HG03565 (cell line): ENCODE results near the gene TYK2.
"Not testable (repeated sequence)": the region's sequence is repeated elsewhere in the genome, so short reads cannot be mapped to it uniquely, and the experiment has no call there.

Experiments used
- ATAC-seq: cut with Tn5 transposase; IDR thresholded peaks from one replicate; pipeline ENCODE4 v1.9.1; 2021; ENCODE audit warnings: mild to moderate bottlenecking, moderate library complexity; ENCODE audit not compliant: unreplicated experiment

The TYK2 gene

DNA sequence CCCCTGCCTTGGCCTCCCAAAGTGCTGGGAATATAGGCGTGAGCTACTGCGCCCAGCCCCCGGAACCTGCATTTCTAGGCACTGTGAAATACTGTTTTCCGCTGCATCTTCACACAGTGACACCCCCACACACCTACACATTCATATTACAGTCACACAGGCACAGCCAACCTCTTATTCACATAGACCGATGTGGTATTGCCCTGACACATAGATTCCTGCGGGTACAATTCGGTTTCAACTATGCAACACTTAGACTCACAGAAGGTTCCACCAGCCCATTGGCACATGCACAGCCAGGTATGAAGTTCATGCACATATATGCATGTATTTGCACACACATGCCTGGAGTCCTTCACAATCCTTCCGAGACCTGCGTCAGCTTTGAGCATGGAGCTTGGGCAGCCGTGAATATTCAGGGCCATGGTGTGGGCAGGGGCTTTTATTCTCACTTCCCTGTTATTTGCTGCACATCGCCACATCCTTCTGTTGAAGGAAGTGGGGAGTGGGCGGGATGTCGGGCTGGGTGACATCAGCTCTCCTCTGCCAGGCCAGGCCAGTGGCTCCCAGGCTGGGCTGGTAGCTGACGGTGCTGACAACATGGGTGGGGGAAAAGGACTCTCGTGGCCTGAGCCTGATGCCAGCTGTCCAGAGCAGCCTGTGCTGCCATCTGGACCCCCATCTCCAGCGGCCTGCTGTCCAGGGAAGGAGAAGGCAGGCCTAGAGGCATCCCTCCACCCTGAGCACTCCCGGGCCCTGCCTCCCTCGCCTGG is 28.3 kb upstream of the TYK2 start:
- no peak for ATAC-seq

DNA sequence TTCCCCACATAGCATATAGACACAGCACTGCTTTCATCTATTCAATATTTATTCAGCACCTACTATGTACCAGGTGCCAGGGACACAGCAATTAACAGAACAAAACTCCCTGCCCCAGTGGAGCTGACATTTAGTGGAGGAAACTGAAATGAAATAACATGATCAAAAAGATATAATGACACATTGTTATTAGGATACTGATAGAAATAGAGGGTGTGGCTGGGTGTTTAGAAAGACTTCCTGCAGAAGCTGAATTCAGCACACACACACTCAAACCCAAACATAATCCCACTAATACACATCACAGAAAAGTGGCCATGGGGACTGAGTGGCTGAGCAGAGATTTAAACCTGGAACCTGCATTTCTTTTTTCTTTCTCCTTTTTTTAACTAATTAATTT is 26.7 kb upstream of the TYK2 start:
- no peak for ATAC-seq

DNA sequence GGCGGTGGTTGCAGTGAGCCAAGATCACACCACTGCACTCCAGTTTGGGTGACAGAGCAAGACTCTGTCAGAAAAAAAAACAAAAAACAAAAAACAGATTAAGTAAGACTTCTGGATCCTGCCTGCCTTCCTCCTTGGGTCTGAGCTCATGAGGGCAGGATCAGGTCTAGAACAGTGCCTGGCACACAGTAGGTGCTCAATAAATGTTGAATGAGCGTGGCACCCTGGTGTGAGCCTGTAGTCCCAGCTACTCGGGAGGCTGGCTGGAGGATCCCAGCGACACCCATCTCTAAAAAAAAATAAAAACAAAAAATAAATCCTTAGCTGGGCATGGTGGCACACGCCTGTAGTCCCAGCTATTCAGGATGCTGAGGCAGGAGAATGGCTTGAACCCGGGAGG is 25.8 kb upstream of the TYK2 start:
- no peak for ATAC-seq

DNA sequence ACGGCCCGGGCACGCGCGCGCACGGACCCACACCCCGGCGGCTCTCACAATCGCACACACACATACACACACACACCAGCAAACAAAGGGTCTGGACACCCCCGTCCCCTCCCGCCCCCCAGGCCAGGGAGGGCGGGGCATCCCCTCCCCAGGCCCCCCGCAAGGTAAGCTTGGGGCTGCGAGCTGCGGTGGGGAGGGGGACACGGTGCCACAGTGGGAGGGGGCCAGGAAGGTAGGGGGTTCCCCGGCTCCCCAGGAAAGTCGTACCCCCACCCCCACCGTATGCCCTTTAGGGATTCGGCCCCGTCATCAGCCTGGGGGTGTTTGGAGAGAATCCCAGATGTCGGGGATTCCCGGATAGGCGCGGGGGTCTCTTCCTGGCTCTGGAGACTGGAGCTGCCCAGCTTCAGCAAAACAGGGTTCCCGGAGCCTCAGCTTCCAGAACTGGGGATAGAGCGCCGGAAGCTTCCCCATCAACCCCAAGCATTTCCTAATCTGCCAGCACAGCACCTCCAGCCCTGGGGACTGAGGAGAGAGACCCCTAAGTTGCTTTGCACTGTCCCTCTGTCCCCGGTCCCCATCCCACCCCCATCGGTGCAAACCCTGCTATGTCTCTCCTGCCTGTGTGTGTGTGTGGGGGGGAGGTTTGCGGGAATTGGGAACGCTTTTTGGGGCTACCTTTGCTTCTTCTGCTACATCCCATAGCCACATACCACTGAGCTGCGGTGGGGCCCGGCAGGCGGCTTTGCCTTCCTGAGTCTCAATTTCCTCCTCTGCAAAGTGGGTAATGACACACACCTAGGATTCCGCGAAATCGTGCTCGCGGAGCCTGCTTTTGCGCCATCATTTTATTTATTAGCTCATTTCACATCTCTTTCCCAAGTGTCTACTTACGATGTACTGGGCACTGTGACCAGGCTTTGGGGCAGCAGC is 24.8 kb upstream of the TYK2 start:
- no peak for ATAC-seq

DNA sequence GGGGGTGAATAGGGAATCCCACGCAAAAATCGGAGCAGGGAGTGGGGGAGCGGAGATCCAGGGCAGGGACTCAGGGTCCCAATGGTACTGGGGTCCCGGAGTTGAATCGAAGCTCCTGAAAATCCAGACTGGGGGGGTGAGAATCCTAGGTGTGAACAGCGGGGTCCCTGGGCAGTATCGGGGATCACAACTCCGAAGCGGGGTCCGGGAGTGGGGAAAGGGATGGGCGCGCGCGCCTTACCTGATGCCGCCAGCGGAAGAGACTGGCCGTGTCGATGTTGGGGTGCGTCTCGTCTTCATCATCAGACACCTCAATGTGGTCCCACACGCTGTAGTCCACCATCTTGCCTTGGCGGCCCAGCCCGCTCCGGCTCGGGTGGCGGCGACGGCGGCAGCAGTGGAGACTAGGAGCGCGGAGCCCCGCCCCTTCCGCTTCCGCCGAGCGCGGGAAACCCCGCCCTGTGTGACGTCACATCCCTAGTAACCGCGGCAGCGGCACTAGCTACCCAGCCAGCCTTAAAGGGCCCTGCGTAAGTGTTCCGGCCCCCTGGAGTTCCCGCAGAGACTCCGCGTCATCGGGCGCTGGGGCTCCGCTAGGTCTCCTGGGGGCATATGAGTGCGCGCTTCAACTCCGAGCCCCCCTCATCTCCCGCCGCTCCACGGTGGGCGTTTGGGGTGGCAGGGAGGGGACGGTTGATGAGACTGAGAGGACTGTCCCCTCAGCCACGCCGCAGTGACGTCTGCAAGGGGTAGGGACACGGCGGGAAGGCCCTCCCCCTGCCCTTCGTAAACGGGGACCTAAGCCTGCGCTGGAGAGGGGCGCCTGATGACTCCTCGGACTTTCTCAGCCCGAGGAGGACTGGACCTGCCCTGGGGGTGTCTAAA is 23.0 kb upstream of the TYK2 start, which contains the start of gene CDC37:
Gene CDC37 (minus strand): TSS at position 406 of the 885 bp plus-strand sequence. CDS start 63 bp downstream, at position 343.
- peak; percentile 82 for ATAC-seq

DNA sequence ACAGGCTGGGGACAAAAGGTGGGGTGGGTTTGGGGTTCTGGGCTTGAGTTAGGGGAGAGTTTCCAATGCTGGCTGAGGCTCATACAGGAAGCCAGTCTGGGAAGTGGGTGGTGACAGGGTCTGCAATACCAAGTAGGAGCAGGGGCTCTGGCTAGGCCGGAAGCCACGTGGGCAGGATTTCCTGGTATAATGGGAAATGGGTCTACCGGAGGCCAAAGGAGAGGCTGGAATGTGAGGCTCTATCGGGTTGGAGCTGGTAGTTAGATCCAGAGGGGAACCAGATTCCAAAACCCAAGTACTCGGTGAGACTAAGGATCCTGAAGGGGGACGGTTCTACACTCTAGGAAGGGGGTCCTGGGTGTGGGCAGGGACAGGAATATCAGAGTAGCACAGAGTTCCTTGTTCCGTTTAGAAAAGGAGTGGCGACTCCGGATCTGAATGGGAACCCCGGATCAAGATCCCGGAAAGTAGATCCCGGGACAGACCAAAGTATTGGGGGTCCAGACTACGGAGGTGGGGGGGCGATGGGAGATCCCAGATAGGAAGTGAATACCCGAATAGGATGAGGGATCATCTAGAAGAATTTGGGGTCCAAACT is 22.2 kb upstream of the TYK2 start:
- no peak for ATAC-seq

DNA sequence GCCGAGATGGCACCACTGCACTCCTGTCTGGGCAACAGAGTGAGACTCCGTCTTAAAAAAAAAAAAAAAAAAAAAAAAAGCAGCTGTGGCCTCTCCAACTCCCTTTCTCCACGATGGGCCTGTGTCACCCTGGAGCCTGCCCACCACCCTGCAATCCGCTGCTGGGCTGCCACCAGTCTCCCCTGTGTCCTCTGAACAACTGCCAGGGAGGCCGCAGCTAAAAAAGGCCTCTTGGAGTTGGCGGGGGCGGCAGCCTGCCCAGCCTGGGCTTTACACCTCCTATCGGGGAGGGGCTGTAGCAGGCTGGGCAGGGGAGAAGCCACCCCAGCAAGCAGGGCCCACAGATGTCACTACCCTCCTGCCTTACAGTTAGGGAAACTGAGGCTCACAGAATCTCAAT is 19.5 kb upstream of the TYK2 start:
- no peak for ATAC-seq

DNA sequence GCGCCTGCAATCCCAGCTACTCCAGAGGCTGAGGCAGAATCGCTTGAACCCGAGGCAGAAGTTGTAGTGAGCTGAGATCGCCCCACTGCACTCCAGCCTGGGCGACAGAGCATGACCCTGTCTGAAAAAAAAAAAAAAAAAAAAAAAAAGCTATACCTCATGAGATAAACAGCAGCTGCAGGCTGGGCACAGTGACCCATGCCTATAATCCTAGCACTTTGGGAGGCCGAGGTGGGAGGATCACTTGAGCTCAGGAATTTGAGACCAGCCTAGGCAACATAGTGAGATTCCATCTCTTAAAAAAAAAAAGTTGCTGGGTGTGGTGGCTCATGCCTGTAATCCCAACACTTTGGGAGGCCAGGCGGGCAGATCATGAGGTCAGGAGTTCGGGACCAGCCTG is 19.0 kb upstream of the TYK2 start:
- ATAC-seq = not testable (repeated sequence)

DNA sequence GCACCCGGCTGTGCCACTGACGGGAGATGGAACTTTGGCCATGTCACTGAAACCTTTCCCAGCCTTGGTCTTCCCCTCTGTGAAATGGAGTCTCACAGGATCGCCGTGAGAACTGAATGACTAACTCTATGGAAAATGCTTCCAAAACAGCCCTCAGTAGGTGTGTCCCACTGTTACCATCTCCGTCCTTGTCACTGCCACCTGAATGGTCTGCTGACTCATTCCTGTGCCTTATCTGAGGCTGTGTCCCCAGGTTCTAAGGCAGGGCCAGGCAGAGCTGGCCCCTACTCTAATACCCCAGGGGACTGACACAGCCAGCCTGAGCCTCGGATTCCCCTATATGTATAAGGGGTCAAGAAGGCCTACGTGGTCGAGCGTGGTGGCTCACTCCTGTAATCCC is 18.4 kb upstream of the TYK2 start:
- ATAC-seq = no peak

DNA sequence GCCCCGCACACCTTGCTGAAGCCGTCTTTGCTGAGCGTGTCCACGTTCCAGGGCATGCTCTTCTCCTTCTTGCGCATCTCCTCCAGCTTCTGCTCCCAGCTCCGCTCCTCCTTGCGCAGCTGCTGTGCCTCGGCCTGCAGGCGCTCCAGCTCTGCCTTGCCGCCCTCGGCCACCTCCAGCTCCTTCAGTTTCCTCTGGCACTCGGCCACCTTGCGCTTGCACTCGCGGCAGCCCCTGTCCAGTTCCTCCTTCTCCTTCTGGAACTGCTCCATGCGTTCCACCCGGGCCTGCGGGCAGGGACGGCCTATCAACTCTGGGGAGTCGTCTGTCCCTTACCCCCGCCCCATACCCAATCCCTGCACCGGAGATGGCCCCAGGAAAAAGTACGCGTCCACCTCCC is 15.5 kb upstream of the TYK2 start:
- ATAC-seq = no peak

DNA sequence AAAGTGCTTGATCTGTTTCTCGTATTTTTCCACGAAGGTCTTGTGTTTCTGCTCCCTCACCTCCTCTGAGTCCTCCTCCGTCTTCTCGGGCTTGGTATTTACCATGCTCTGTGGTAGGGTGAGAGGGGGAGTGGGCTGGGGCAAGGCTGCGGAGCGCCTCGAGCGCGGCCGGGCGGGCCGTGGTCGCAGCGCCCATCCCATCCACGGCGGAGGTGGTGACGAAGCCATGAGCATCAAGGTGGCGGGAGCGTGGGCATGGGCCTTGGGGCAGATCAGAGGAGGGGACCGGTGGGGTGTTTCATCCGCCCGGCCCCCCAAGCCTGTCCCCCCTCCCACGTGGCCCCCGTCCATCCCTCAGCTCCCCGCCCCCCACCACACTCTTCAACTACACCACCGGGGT is 15.1 kb upstream of the TYK2 start:
- ATAC-seq = no peak

DNA sequence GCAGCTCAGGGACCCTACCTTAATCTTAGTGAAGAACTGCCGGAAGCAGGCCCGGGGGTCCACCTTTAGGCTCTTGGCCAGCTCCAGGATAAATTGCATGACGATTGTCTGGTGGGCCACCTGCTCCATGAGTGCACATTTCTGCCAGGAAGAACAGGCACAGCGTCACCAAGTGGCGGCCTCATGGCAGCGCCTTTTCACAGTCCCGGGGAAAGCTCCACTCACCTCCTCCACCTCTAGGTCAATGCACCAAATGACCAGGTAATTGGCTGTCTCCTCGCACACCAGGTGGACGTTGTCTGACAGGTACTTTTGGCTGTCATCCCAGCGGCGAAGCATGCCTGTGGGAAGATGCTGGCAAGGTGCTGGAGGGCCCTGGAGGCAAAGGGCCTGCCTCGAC is 14.6 kb upstream of the TYK2 start:
- ATAC-seq = no peak

DNA sequence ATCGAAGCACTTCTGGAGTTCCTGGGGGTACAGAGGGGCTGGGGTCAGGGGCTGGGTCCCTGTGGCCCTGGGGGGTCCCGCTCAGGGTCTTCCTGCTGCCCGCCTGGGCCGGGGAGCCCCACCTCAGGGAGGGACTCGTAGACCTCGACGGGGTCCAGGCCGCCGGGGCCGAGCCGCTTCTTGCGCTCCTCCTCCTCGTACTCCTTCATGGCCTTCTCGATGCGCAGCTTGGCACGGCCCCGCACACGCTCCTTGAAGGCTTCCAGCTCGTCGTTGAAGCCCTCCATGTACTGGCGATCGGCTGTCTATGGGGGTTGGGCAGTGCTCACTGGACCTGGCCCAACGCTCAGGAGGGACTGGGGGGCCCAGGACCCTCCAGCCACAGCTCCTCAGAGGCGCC is 12.8 kb upstream of the TYK2 start:
- no peak for ATAC-seq

DNA sequence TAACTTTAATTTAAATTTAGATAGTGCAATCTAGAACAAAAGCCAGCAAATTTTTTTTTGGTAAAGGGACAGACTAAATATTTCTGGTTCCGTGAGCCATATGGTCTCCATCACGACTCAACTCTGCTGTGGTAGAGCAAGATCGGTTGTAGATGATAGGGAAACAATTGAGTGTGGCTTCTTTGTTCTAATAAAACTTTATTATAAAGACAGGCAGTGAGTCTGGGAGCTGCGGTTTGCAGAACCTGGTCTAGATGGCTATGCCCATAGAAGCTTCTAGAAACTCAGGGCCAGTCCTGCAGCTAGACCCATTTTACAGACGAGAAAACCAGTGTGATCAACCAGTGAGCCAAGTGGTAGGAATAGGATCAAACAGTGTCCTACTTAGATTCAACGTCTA is 11.7 kb upstream of the TYK2 start:
- ATAC-seq = no peak

DNA sequence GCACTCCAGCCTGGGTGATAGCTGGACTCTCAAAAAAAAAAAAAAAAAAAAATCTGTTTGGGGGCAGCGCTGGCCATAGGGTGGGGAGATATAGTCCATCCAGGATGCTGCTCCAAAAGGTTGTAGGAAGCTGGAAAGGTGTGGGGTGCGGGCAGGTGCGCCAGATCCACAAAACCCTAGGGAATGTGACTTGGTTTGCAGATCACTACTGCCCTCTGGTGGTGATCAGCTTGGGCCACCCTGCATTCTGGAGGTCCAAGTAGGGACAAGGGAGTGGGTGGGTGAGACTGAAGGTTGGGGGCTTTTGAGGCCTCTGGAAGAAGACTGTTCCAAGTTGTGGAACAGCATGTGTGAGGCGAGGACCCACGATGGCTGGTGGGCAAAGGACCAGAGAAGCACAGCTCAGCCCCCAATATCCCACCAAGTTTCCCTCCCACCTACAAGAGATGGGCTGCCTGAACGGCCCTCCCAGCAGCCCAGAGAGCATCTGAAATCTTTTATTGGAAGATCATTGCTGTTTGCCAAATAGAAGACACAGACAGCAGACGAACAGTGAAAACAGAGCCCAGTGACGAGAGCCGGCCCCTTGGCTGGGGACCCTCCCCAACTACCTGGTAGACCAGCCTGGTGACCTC is 10.4 kb upstream of the TYK2 start:
- ATAC-seq = no peak

DNA sequence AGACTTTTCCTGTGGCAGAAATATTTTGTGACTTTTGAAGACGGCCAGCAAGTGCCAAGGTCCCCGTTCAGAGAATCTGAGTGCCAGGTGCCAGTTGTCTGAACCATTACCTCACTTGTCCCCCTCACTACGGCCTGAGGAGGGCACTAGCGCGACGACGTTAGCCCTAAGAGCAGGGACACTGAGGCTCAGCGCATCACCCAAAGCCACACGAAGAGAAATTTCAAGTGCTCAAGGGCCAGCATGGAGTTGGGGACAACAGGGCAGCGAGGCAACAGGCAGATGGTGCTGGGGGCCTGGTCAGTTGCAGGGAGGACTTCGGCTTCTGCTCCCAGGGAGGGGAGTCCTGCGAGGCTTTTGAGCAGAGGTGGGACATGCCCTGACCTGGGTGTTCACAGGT is 9.5 kb upstream of the TYK2 start:
- no peak for ATAC-seq

DNA sequence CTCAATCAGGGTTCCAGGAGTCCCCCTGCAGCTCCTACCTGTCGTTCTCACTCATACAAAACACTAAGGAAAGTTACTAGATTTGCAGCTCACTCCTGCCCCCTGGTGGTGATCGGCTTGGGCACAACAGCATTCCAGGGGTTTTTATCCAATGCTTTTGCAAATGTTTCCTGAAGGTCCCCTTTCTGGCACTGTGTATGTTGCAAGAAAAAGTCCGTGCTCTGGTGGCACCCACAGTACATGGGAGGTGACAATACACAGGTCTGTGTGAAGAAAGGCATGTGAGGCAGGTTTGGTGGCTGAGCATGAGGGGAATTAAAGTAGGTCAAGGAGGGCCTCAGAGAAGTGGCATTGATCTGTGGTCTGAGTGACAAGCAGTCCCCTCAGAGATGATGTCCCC is 8.6 kb upstream of the TYK2 start:
- ATAC-seq = no peak

DNA sequence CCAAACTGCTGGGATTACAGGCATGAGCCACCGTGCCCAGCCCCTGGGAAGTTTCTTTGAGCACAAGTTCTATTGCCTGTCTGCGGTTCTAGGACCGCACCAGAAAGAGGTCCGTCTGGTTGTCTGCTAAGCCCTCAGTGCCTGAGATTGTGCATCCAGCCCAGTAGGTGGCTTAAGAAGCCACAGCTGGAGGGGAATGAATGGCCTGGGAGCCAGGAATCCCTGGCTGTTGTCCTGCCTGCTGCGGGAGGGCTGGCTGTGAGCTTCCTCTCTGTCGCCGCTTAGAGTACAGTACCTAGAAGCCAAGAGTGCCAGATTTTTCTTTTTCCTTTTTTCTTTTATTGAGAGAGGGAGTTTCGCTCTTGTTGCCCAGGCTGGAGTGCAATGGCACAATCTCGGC is 4.2 kb upstream of the TYK2 start:
- no peak for ATAC-seq

DNA sequence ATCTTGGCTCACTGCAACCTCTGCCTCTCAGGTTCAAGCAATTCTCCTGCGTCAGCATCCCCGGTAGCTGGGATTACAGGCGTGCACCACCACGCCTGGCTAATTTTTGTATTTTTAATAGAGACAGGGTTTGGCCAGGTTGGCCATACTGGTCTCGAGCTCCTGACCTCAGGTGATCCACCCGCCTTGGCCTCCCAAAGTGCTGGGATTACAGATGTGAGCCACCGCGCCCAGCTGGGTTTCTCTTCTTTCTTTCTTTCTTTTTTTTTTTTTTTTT is 2.8 kb upstream of the TYK2 start:
- not testable (repeated sequence) for ATAC-seq

DNA sequence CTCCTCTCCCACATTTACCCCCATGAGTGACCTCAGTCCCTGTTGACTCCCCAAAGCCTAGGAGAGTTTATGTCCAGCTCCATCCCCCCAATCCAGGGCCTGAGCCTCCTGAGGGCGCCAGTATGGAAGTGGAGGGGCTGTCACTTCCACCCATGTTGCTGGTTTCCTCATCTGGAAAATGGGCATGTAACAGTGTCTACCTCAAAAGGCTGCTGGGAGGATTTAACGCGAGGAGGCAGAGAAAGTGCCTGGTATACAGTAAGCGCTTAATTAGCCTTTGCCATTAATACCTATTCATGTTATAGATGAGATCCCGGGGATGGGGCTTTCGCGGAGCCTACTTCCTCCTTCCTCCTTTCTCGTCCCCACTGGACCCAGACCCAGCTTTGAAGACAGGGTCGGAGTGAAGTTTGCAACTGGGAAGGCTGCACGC is 476 bp downstream of the TYK2 start:
- no peak for ATAC-seq
